Osteoblast (primary cell): Measurements from ENCODE around the gene DUSP12. TPM values are rescaled to one million over a fixed set of nuclear protein-coding genes. Genes with fewer than 3 reads are reported as not detected.
"Not testable (repeated sequence)": the region's sequence is repeated elsewhere in the genome, so short reads cannot be mapped to it uniquely, and the experiment has no call there.

ENCODE experiments used
- DNase-seq: peaks from one replicate; pipeline ENCODE4 v3.0.0; 2011; ENCODE audit warnings: low spot score, mixed read lengths; ENCODE audit not compliant: insufficient read length; ENCODE audit errors: missing footprints
- H2AFZ ChIP-seq: 2 replicates; pipeline ENCODE4 v1.6.0; 2011; ENCODE audit warnings: mild to moderate bottlenecking, low read length
- H3K27ac ChIP-seq: 2 replicates; pipeline ENCODE4 v1.5.1; 2011; ENCODE audit warnings: mild to moderate bottlenecking, low read depth, low read length, moderate library complexity
- H3K27me3 ChIP-seq: 2 replicates; pipeline ENCODE4 v1.6.0; 2012; ENCODE audit warnings: mild to moderate bottlenecking, control low read depth, inconsistent platforms, low read length, moderate library complexity; ENCODE audit not compliant: insufficient read depth
- H3K36me3 ChIP-seq: 2 replicates; pipeline ENCODE4 v1.5.1; 2011; ENCODE audit warnings: mild to moderate bottlenecking, low read length, control low read depth, moderate library complexity; ENCODE audit not compliant: insufficient read depth
- H3K4me1 ChIP-seq: 2 replicates; pipeline ENCODE4 v1.5.1; 2011; ENCODE audit warnings: mild to moderate bottlenecking, low read length, control low read depth, moderate library complexity; ENCODE audit not compliant: insufficient read depth
- H3K4me2 ChIP-seq: 2 replicates; pipeline ENCODE4 v1.6.0; 2011; ENCODE audit warnings: mild to moderate bottlenecking, low read length; ENCODE audit not compliant: insufficient read depth
- H3K4me3 ChIP-seq: fragments of 200-600 bp; sonication (generic); 3 replicates; pipeline ENCODE4 v1.5.1; 2012; ENCODE audit warnings: mild to moderate bottlenecking, low read length, inconsistent platforms; ENCODE audit not compliant: insufficient read depth
- H3K79me2 ChIP-seq: 2 replicates; pipeline ENCODE4 v1.6.0; 2012; ENCODE audit warnings: mild to moderate bottlenecking, low read length, control low read depth, inconsistent platforms; ENCODE audit not compliant: insufficient read depth
- H3K9me3 ChIP-seq: 2 replicates; pipeline ENCODE4 v1.5.1; 2011; ENCODE audit warnings: low read depth, low read length, control low read depth
- H4K20me1 ChIP-seq: 2 replicates; pipeline ENCODE4 v1.6.0; 2012; ENCODE audit warnings: mild to moderate bottlenecking, low read length, control low read depth; ENCODE audit not compliant: insufficient read depth
- CTCF ChIP-seq: IDR thresholded peaks from 2 replicates; pipeline ENCODE4 v1.5.1; 2011; ENCODE audit warnings: mild to moderate bottlenecking, low read depth, low read length, moderate library complexity; ENCODE audit errors: extremely low read depth
- total RNA-seq: library from RNA; depleted of rRNA; stranded (reverse); fragments of >200 nt; gene quantifications from 2 replicates; pipeline ENCODE4 v1.2.3, GENCODE V29; 2012

The DUSP12 gene
- total RNA-seq, 1 donor: 20.6 TPM

- Histone ChIP-seq H3K27ac (peak overlapping the region; percentile 54), H3K4me2 (peak overlapping the region; percentile 5), H3K4me1 (peaks cover 21% of the 10 kb centered on the region), H2AFZ (no peak overlapping the region), H3K27me3 (no peaks in the 10 kb centered on the region), H3K9me3 (no peaks in the 10 kb centered on the region), H3K79me2 (peaks cover 3% of the 10 kb centered on the region), H3K36me3 (no peaks in the 10 kb centered on the region), H3K4me3 (no peak overlapping the region), H4K20me1 (no peaks in the 10 kb centered on the region)
- TF ChIP-seq CTCF: no peak
- DNase-seq: peak; percentile 97
Observed at GRCh38 chr1:161721738-161722343, 27.7 kb upstream of the DUSP12 start.

GRCh38 chr1:161722406-161722805 is 27.2 kb upstream of the DUSP12 start:
- no peak for TF ChIP-seq CTCF
- DNase-seq: no peak
- Histone ChIP-seq H3K4me3 (no peak overlapping the region), H4K20me1 (no peaks in the 10 kb centered on the region), H2AFZ (no peak overlapping the region), H3K27ac (peak overlapping the region; percentile 54), H3K36me3 (no peaks in the 10 kb centered on the region), H3K79me2 (peaks cover 3% of the 10 kb centered on the region), H3K4me2 (peak overlapping the region; percentile 5), H3K9me3 (no peaks in the 10 kb centered on the region), H3K27me3 (no peaks in the 10 kb centered on the region), H3K4me1 (peaks cover 24% of the 10 kb centered on the region)

GRCh38 chr1:161723459-161724141 is 26.0 kb upstream of the DUSP12 start:
- H4K20me1 ChIP-seq: no peaks in the 10 kb centered on the region
- no peaks in the 10 kb centered on the region for H3K27me3 ChIP-seq
- DNase-seq: no peak
- no peak overlapping the region for H3K4me3 ChIP-seq
- no peak for TF ChIP-seq CTCF
- H2AFZ ChIP-seq: no peak overlapping the region
- H3K79me2 ChIP-seq: peaks cover 3% of the 10 kb centered on the region
- no peaks in the 10 kb centered on the region for H3K9me3 ChIP-seq
- H3K4me1 ChIP-seq: peaks cover 30% of the 10 kb centered on the region
- H3K36me3 ChIP-seq: no peaks in the 10 kb centered on the region
- no peak overlapping the region for H3K4me2 ChIP-seq
- no peak overlapping the region for H3K27ac ChIP-seq

GRCh38 chr1:161725258-161725907 is 24.2 kb upstream of the DUSP12 start:
- not testable (repeated sequence) for H3K27me3 ChIP-seq, H3K79me2 ChIP-seq, H3K9me3 ChIP-seq, DNase-seq, H3K36me3 ChIP-seq, H4K20me1 ChIP-seq
- peak overlapping the region; percentile 93 for H2AFZ ChIP-seq
- H3K27ac ChIP-seq: peak overlapping the region; percentile 84
- peak overlapping the region; percentile 86 for H3K4me3 ChIP-seq
- H3K4me2 ChIP-seq: peak overlapping the region; percentile 98
- H3K4me1 ChIP-seq: peaks cover 34% of the 10 kb centered on the region
